ENCODE data around the gene LHFPL5. TPM values are rescaled to one million over a fixed set of nuclear protein-coding genes. Genes with fewer than 3 reads are reported as not detected.
A peak's percentile ranks its signal among the peaks of the same experiment; 100 is the strongest.

LHFPL5 gene
- total RNA-seq, 1 experiment from 2014 or later = not detected

DNA sequence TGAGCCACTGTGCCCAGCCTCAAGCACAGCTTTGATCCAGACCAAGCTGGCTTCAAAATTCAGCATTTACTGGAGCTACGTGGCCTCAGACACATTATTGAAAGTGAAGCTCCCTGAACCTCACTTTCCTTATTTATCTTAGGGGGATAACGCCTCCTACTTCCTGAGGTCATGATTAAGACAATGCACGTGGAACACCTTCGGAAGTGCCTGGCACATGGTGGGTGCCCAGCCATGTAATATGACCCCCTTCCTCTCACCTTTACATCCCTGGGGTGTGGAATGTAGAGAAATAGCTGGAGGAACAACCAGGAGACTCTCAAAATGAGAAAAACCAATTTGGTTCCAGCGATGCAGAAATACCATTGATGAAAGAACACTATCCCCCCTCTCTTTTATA is 6.4 kb upstream of the LHFPL5 start:
- ChIA-PET CTCF (no interaction called here), POLR2A (interaction anchor here (0.6 to 3.8 kb wide), 2 partner anchors 12 to 15 kb away, joined by 3 to 12 read pairs; no protein-coding TSS in a partner anchor)
- TF ChIP-seq, protein P1, sequence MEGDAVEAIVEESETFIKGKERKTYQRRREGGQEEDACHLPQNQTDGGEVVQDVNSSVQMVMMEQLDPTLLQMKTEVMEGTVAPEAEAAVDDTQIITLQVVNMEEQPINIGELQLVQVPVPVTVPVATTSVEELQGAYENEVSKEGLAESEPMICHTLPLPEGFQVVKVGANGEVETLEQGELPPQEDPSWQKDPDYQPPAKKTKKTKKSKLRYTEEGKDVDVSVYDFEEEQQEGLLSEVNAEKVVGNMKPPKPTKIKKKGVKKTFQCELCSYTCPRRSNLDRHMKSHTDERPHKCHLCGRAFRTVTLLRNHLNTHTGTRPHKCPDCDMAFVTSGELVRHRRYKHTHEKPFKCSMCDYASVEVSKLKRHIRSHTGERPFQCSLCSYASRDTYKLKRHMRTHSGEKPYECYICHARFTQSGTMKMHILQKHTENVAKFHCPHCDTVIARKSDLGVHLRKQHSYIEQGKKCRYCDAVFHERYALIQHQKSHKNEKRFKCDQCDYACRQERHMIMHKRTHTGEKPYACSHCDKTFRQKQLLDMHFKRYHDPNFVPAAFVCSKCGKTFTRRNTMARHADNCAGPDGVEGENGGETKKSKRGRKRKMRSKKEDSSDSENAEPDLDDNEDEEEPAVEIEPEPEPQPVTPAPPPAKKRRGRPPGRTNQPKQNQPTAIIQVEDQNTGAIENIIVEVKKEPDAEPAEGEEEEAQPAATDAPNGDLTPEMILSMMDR (IDR thresholded peaks at IDR 0.05; ENCODE audit: unreplicated experiment) = no peak
- peaks cover under 1% of the 10 kb centered on the region for H3K27me3 Mint-ChIP-seq (ENCODE audit: insufficient read depth, unreplicated experiment)
- no peak overlapping the region for H3K27ac Mint-ChIP-seq (ENCODE audit: low read depth, unreplicated experiment)
- no peaks in the 10 kb centered on the region for H3K9me3 Mint-ChIP-seq (ENCODE audit: unreplicated experiment)
- no TSS peak for BruUV-seq (replicated peaks)
- no peaks in the 10 kb centered on the region for H3K36me3 Mint-ChIP-seq (ENCODE audit: insufficient read depth, unreplicated experiment)
- intact Hi-C loops (cut with micrococcal nuclease) = no loop called here
- no peaks in the 10 kb centered on the region for H3K4me1 Mint-ChIP-seq (ENCODE audit: insufficient read depth, unreplicated experiment)
- no peak for DNase-seq (ENCODE audit: unreplicated experiment)
- H3K4me3 Mint-ChIP-seq (ENCODE audit: unreplicated experiment) = no peak overlapping the region

DNA sequence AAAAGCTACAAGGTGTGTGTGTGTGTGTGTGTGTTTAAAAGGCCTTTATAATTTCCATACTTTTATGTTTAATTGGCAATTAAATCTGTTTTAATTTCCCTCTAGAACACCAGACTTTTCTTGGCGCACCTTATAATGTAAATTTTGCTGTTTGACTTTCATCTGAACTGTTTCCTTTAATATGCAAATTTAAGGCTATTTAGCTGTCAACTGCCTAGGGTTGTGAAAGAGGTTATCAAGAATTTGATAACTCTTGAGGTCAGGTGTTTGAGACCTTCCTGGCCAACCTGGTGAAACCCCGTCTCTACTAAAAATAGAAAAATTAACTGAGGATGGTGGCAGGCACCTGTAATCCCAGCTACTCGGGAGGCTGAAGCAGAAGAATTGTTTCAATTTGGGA is 4.0 kb upstream of the LHFPL5 start:
- POLR2A ChIA-PET = no interaction called here
- peaks cover 6% of the 10 kb centered on the region for H3K27me3 Mint-ChIP-seq (ENCODE audit: insufficient read depth, unreplicated experiment)
- H3K27ac Mint-ChIP-seq (ENCODE audit: low read depth, unreplicated experiment) = no peak overlapping the region
- intact Hi-C loops (cut with micrococcal nuclease) = no loop called here
- H3K4me1 Mint-ChIP-seq (ENCODE audit: insufficient read depth, unreplicated experiment) = no peaks in the 10 kb centered on the region
- H3K36me3 Mint-ChIP-seq (ENCODE audit: insufficient read depth, unreplicated experiment) = no peaks in the 10 kb centered on the region
- BruUV-seq (replicated peaks) = no TSS peak
- no peak overlapping the region for H3K4me3 Mint-ChIP-seq (ENCODE audit: unreplicated experiment)
- TF ChIP-seq, protein P1 (IDR thresholded peaks at IDR 0.05; ENCODE audit: unreplicated experiment) = no peak
- H3K9me3 Mint-ChIP-seq (ENCODE audit: unreplicated experiment) = no peaks in the 10 kb centered on the region
- CTCF ChIA-PET = no interaction called here
- DNase-seq (ENCODE audit: unreplicated experiment) = no peak

DNA sequence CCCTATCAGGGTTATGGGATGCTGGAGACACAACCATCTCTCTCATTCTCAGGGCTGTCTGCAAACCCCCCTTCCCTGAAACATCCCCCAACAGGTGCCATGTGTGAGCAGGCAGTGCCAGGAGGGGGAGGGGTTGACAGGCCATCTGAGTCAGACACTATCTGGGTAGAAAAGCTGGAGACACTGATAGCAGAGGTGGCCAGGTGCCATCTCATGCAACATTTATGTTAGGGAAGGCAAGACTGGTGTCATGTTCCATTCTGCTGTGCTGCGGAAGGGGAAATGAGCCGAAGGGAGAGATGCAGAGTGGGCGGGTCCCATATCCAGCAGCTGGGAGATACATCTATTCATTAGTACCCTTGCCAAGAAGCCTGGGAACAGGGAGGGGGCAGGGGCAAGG is 3.5 kb downstream of the LHFPL5 start:
- no TSS peak for BruUV-seq (replicated peaks)
- DNase-seq (ENCODE audit: unreplicated experiment) = peak; percentile 53

DNA sequence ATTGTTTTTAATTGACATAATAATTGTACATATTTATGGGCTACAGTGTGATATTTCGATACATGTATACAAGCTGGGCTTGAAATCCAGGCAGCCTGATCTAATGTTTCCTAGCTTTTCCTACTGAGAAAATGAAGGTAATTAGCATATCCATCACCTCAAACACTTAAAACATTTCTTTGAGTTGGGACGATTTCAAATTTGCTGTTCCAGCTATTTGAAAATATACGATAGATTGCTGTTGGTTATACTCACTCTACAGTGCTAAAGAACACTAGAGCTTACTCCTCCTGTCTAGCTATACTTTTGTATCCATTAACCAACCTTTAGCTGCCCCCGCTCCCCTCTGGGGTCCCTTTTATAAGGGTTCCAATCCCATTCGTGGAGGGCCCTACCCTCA is 4.7 kb downstream of the LHFPL5 start:
- no peak overlapping the region for H3K4me3 Mint-ChIP-seq (ENCODE audit: unreplicated experiment)
- peaks cover 10% of the 10 kb centered on the region for H3K4me1 Mint-ChIP-seq (ENCODE audit: insufficient read depth, unreplicated experiment)
- H3K27me3 Mint-ChIP-seq (ENCODE audit: insufficient read depth, unreplicated experiment) = peaks cover 13% of the 10 kb centered on the region
- H3K9me3 Mint-ChIP-seq (ENCODE audit: unreplicated experiment) = no peaks in the 10 kb centered on the region
- H3K36me3 Mint-ChIP-seq (ENCODE audit: insufficient read depth, unreplicated experiment) = no peaks in the 10 kb centered on the region
- no TSS peak for BruUV-seq (replicated peaks)
- ChIA-PET POLR2A (no interaction called here), CTCF (interaction anchor here (0.6 kb wide), 1 partner anchor 1083 kb away, joined by 3 read pairs; no protein-coding TSS in a partner anchor)
- intact Hi-C loops (cut with micrococcal nuclease) = no loop called here
- TF ChIP-seq, protein P1 (IDR thresholded peaks at IDR 0.05; ENCODE audit: unreplicated experiment) = no peak
- DNase-seq (ENCODE audit: unreplicated experiment) = no peak
- no peak overlapping the region for H3K27ac Mint-ChIP-seq (ENCODE audit: low read depth, unreplicated experiment)

More for the DNA sequence above, 3.5 kb downstream of the LHFPL5 start:
- H3K27me3 Mint-ChIP-seq (ENCODE audit: insufficient read depth, unreplicated experiment) = peaks cover 13% of the 10 kb centered on the region
- no peaks in the 10 kb centered on the region for H3K36me3 Mint-ChIP-seq (ENCODE audit: insufficient read depth, unreplicated experiment)
- POLR2A ChIA-PET = no interaction called here
- CTCF ChIA-PET = no interaction called here
- H3K4me3 Mint-ChIP-seq (ENCODE audit: unreplicated experiment) = no peak overlapping the region
- H3K4me1 Mint-ChIP-seq (ENCODE audit: insufficient read depth, unreplicated experiment) = peaks cover 10% of the 10 kb centered on the region
- intact Hi-C loops (cut with micrococcal nuclease) = no loop called here
- no peaks in the 10 kb centered on the region for H3K9me3 Mint-ChIP-seq (ENCODE audit: unreplicated experiment)
- TF ChIP-seq, protein P1 (IDR thresholded peaks at IDR 0.05; ENCODE audit: unreplicated experiment) = no peak
- no peak overlapping the region for H3K27ac Mint-ChIP-seq (ENCODE audit: low read depth, unreplicated experiment)

Data from MCF 10A (cell line).